ENCODE data around the gene CASZ1.

The CASZ1 gene

GRCh38 chr1:10650556-10651388 is 145.7 kb downstream of the CASZ1 start:
- no peaks in the 10 kb centered on the region for H3K9me3 ChIP-seq (ENCODE audit: severe bottlenecking)
- no peak overlapping the region for H3K4me3 ChIP-seq (ENCODE audit: severe bottlenecking)
- H3K27ac ChIP-seq (ENCODE audit: poor library complexity, severe bottlenecking) = no peak overlapping the region
- no peak for ATAC-seq (ENCODE audit: low read depth)
- H3K36me3 ChIP-seq (ENCODE audit: low read depth) = no peaks in the 10 kb centered on the region
- TF ChIP-seq CTCF (IDR thresholded peaks at IDR 0.05; ENCODE audit: poor library complexity, severe bottlenecking) = no peak
- H3K27me3 ChIP-seq (ENCODE audit: insufficient read depth, poor library complexity, severe bottlenecking) = no peaks in the 10 kb centered on the region
- no peaks in the 10 kb centered on the region for H3K4me1 ChIP-seq (ENCODE audit: insufficient read depth, poor library complexity, severe bottlenecking)
- no peak for DNase-seq (ENCODE audit: low spot score)

GRCh38 chr1:10649517-10650201 is 146.8 kb downstream of the CASZ1 start:
- ATAC-seq (ENCODE audit: low read depth) (no peak), DNase-seq (ENCODE audit: low spot score) (no peak)
- no peaks in the 10 kb centered on the region for H3K9me3 ChIP-seq (ENCODE audit: severe bottlenecking)
- H3K36me3 ChIP-seq (ENCODE audit: low read depth) = no peaks in the 10 kb centered on the region
- no peak overlapping the region for H3K4me3 ChIP-seq (ENCODE audit: severe bottlenecking)
- H3K4me1 ChIP-seq (ENCODE audit: insufficient read depth, poor library complexity, severe bottlenecking) = no peaks in the 10 kb centered on the region
- TF ChIP-seq CTCF (IDR thresholded peaks at IDR 0.05; ENCODE audit: poor library complexity, severe bottlenecking) = no peak
- no peaks in the 10 kb centered on the region for H3K27me3 ChIP-seq (ENCODE audit: insufficient read depth, poor library complexity, severe bottlenecking)
- no peak overlapping the region for H3K27ac ChIP-seq (ENCODE audit: poor library complexity, severe bottlenecking)

- Histone ChIP-seq H3K4me3 (ENCODE audit: severe bottlenecking) (no peak overlapping the region), H3K4me1 (ENCODE audit: insufficient read depth, poor library complexity, severe bottlenecking) (peaks cover 6% of the 10 kb centered on the region), H3K27ac (ENCODE audit: poor library complexity, severe bottlenecking) (no peak overlapping the region), H3K27me3 (ENCODE audit: insufficient read depth, poor library complexity, severe bottlenecking) (no peaks in the 10 kb centered on the region), H3K9me3 (ENCODE audit: severe bottlenecking) (no peaks in the 10 kb centered on the region), H3K36me3 (ENCODE audit: low read depth) (no peaks in the 10 kb centered on the region)
- ATAC-seq (ENCODE audit: low read depth) (no peak), DNase-seq (ENCODE audit: low spot score) (no peak)
- no peak for TF ChIP-seq CTCF (IDR thresholded peaks at IDR 0.05; ENCODE audit: poor library complexity, severe bottlenecking)
These were observed 147.5 kb downstream of the CASZ1 start for GRCh38 chr1:10648689-10649516.

GRCh38 chr1:10647414-10648170 is 148.9 kb downstream of the CASZ1 start:
- ATAC-seq (ENCODE audit: low read depth) = no peak
- no peak for TF ChIP-seq CTCF (IDR thresholded peaks at IDR 0.05; ENCODE audit: poor library complexity, severe bottlenecking)
- no peaks in the 10 kb centered on the region for H3K36me3 ChIP-seq (ENCODE audit: low read depth)
- peaks cover 11% of the 10 kb centered on the region for H3K4me1 ChIP-seq (ENCODE audit: insufficient read depth, poor library complexity, severe bottlenecking)
- no peaks in the 10 kb centered on the region for H3K9me3 ChIP-seq (ENCODE audit: severe bottlenecking)
- no peak overlapping the region for H3K4me3 ChIP-seq (ENCODE audit: severe bottlenecking)
- no peak overlapping the region for H3K27ac ChIP-seq (ENCODE audit: poor library complexity, severe bottlenecking)
- H3K27me3 ChIP-seq (ENCODE audit: insufficient read depth, poor library complexity, severe bottlenecking) = no peaks in the 10 kb centered on the region
- DNase-seq (ENCODE audit: low spot score) = no peak
